ENCODE results near the gene BCR.
"Not testable (repeated sequence)": the region's sequence is repeated elsewhere in the genome, so short reads cannot be mapped to it uniquely, and the experiment has no call there.

The BCR gene

GRCh38 chr22:23365961-23366360, 185.7 kb downstream of the BCR start:
- no peaks in the 10 kb centered on the region for H3K79me2 ChIP-seq (ENCODE audit: insufficient read depth, low read depth)
- H3K27me3 ChIP-seq (ENCODE audit: insufficient read depth, low read depth) = no peaks in the 10 kb centered on the region; the same call in 1 of the 2 replicates
- no peak overlapping the region for H3K9ac ChIP-seq
- H2AFZ ChIP-seq (ENCODE audit: low read depth) = no peak overlapping the region
- no peaks in the 10 kb centered on the region for H3K4me1 ChIP-seq (ENCODE audit: low read depth, poor library complexity, severe bottlenecking)
- H3K4me2 ChIP-seq = no peak overlapping the region
- no peak overlapping the region for H3K4me3 ChIP-seq (IDR thresholded peaks at IDR 0.05; ENCODE audit: insufficient read depth, low read depth, low read length)
- H3K36me3 ChIP-seq (ENCODE audit: insufficient read depth) = no peaks in the 10 kb centered on the region
- TF ChIP-seq, protein P1, sequence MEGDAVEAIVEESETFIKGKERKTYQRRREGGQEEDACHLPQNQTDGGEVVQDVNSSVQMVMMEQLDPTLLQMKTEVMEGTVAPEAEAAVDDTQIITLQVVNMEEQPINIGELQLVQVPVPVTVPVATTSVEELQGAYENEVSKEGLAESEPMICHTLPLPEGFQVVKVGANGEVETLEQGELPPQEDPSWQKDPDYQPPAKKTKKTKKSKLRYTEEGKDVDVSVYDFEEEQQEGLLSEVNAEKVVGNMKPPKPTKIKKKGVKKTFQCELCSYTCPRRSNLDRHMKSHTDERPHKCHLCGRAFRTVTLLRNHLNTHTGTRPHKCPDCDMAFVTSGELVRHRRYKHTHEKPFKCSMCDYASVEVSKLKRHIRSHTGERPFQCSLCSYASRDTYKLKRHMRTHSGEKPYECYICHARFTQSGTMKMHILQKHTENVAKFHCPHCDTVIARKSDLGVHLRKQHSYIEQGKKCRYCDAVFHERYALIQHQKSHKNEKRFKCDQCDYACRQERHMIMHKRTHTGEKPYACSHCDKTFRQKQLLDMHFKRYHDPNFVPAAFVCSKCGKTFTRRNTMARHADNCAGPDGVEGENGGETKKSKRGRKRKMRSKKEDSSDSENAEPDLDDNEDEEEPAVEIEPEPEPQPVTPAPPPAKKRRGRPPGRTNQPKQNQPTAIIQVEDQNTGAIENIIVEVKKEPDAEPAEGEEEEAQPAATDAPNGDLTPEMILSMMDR (conservative IDR thresholded peaks at IDR 0.05; ENCODE audit: low read depth, low read length) = no peak
- no peak overlapping the region for H3K27ac ChIP-seq
- H4K20me1 ChIP-seq (ENCODE audit: insufficient read depth) = no peaks in the 10 kb centered on the region

DNA sequence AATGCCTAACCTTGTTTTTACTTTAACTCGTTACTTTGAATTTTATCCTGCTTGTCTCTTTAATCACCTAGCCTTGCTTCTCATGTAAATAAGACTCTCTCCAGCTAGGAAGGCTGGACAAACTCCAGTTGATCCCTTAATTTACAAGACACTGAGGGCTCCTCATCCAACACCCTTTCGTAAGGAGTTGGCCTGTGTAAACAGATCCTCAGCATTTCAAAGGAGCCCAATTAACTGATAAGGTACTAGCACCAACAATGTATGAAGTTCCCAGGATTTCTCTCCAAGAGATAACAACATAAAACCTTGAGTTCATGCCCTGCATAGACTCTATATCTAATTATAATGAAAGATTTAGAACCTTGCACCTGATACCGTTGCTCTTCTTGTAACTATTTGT, 186.9 kb downstream of the BCR start:
- not testable (repeated sequence) for H3K4me3 ChIP-seq (IDR thresholded peaks at IDR 0.05; ENCODE audit: insufficient read depth, low read depth, low read length); H3K27ac ChIP-seq; H3K27me3 ChIP-seq (ENCODE audit: insufficient read depth, low read depth); H4K20me1 ChIP-seq (ENCODE audit: insufficient read depth); H3K9ac ChIP-seq; H3K36me3 ChIP-seq (ENCODE audit: insufficient read depth); H3K4me1 ChIP-seq (ENCODE audit: low read depth, poor library complexity, severe bottlenecking); H2AFZ ChIP-seq (ENCODE audit: low read depth); H3K4me2 ChIP-seq; H3K79me2 ChIP-seq (ENCODE audit: insufficient read depth, low read depth)
